ENCODE results near the gene FTSJ1.
A peak's percentile ranks its signal among the peaks of the same experiment; 100 is the strongest.

FTSJ1 gene

GRCh38 chrX:48472225-48472624 is 3.8 kb upstream of the FTSJ1 start:
- no peak overlapping the region for H3K4me3 ChIP-seq (ENCODE audit: control insufficient read depth, low read depth, low read length)
- no peak for DNase-seq (ENCODE audit: low read depth)
- TF ChIP-seq CTCF (conservative IDR thresholded peaks at IDR 0.05; ENCODE audit: control insufficient read depth, insufficient read depth, low read depth, low read length): no peak

GRCh38 chrX:48472851-48473703 is 2.9 kb upstream of the FTSJ1 start:
- no peak overlapping the region for H3K4me3 ChIP-seq (ENCODE audit: control insufficient read depth, low read depth, low read length)
- no peak for TF ChIP-seq CTCF (conservative IDR thresholded peaks at IDR 0.05; ENCODE audit: control insufficient read depth, insufficient read depth, low read depth, low read length)
- DNase-seq (ENCODE audit: low read depth): no peak

- no peak overlapping the region for H3K4me3 ChIP-seq (ENCODE audit: control insufficient read depth, low read depth, low read length)
- DNase-seq (ENCODE audit: low read depth): no peak
- no peak for TF ChIP-seq CTCF (conservative IDR thresholded peaks at IDR 0.05; ENCODE audit: control insufficient read depth, insufficient read depth, low read depth, low read length)
Measured at GRCh38 chrX:48473704-48473990, 2.4 kb upstream of the FTSJ1 start.

- no peak overlapping the region for H3K4me3 ChIP-seq (ENCODE audit: control insufficient read depth, low read depth, low read length)
- TF ChIP-seq CTCF (conservative IDR thresholded peaks at IDR 0.05; ENCODE audit: control insufficient read depth, insufficient read depth, low read depth, low read length): peak; percentile 49
- peak; percentile 43 for DNase-seq (ENCODE audit: low read depth)
Measured at GRCh38 chrX:48474127-48474526, 1.9 kb upstream of the FTSJ1 start.

- no peak for DNase-seq (ENCODE audit: low read depth)
- no peak overlapping the region for H3K4me3 ChIP-seq (ENCODE audit: control insufficient read depth, low read depth, low read length)
- no peak for TF ChIP-seq CTCF (conservative IDR thresholded peaks at IDR 0.05; ENCODE audit: control insufficient read depth, insufficient read depth, low read depth, low read length)
Measured at GRCh38 chrX:48474581-48474980, 1.4 kb upstream of the FTSJ1 start.

- no peak for DNase-seq (ENCODE audit: low read depth)
- peak overlapping the region; percentile 76 for H3K4me3 ChIP-seq (ENCODE audit: control insufficient read depth, low read depth, low read length)
- TF ChIP-seq CTCF (conservative IDR thresholded peaks at IDR 0.05; ENCODE audit: control insufficient read depth, insufficient read depth, low read depth, low read length): no peak
Measured at GRCh38 chrX:48475296-48475695, 703 bp upstream of the FTSJ1 start.

Data from fibroblast of mammary gland (primary cell).